GM21737 (cell line): ENCODE data around the gene CD47.

Source experiments
- ATAC-seq: cut with Tn5 transposase; IDR thresholded peaks from one replicate; pipeline ENCODE4 v1.9.1; 2021; ENCODE audit warnings: mild to moderate bottlenecking, moderate library complexity; ENCODE audit not compliant: unreplicated experiment

Gene CD47

DNA sequence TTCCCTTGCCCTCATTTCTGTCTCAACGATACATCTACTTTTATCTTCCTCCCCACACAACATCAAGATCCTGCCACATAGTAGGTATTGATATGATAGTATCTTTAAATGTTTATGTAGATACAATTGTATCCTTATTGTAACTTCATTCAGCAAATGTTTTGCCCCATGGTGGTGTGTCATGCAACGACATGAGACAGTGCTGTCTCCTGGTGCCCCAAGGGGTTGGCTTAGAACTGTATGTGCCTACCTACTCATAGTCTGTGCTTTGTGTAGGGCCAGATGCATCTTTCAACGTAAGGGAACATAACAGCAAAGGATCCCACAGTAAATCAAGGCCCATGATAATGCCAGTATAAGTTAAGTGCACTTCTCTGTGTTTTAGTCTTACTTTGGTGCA is 2.8 kb upstream of the CD47 start:
- no peak for ATAC-seq

DNA sequence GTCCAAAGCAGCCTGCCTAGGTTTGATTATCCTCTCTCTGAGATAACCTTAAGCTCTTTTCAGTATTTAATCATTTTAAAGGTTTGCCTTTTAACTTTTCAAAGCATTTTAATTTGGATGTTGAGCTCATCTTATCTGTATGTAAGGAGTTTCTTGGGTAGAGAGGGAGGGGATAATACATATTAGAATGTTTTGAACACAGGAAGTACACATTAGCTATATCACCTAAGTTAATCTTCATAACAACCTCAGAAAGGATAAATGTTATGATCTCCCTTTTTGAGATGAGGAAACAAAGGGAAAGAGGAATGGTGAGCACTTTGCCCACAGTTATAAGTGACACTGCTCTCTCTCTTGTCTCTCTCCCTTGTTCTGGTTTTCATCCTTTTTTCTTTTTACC is 2.2 kb upstream of the CD47 start:
- ATAC-seq: no peak

DNA sequence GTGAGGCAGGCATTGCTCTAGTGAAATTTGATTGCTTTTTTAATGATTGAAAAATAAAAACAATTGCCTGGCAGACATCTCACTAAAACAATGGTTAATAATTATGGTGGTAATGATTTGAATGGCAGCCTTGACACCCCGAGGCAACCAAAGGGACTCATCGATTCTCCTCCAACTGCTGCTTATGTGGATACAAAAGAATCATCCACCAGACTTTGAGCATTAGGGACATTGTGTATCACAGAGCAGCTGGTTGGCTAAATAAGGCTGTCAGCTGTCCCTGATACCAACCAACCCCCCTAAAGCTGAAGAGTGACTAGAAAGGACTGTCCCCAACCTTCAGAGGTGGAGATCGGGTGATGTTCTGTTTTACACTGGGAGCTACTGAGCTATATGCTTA is 1.7 kb upstream of the CD47 start:
- no peak for ATAC-seq

DNA sequence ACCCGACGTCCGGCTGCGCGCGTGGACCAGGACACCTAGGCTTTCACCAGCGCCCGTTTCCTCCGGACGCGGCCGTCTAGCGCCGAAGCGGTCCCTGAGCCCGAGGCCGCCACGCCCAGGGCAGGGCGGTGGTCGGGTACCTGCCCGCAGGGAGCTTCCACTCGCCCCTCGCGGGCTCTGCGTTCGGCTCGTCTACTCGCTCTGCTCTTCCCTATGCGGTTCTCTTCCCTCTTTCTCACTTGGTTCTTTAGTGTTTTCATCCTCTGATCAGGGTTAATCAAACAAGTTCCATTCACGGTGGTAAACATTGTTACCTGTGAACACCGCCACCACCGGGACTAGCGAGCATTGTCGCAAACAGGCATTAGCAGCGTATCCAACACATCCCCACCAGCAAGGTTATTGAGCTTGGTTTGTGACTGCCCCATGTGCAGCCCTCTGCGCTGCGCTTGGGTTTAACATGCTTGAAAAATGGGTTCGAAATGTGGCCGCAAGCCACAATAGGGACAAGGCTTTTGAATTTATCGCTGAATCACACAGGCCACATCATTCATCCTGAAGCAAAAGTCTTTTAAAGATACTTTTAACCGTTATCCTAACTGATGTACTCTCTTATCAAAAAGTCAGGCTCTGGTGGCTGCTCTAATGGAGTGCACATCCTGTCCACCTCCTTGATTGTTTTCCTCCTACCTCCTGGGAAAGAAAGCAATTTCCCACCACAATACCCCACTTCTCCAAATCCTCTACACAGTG is 843 bp upstream of the CD47 start:
- no peak for ATAC-seq

DNA sequence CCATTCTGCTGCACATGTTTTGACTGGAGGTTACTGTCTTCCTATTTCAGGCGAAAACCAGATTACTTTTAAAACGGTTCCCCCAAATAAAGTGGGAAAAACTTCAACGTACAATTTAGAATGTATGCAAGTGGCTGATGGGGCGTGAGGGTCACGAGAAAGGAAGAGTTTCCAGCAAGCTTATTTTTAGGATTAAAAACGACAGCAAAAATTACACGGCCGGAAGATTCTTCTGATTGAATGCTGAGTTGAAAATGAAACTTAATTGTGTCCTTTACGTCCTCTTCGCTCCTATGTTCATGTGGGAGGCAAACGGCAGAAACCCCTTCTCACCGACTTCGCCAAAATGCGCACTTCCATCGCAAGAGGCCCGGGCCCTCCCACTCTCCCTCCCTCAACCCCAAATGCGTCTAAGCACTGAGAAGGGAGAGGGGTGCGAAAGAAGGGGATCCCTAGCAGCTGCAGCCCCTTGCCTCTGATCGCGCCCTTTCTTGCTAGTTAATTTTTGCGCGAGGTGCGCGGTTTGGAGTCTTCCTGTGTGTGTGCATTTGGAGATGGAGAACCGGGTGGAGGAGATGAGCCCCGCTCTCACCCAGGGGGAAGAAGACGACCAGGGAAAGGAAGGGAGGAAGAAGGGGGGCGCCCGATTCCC is 656 bp downstream of the CD47 start:
- peak; percentile 14 for ATAC-seq

DNA sequence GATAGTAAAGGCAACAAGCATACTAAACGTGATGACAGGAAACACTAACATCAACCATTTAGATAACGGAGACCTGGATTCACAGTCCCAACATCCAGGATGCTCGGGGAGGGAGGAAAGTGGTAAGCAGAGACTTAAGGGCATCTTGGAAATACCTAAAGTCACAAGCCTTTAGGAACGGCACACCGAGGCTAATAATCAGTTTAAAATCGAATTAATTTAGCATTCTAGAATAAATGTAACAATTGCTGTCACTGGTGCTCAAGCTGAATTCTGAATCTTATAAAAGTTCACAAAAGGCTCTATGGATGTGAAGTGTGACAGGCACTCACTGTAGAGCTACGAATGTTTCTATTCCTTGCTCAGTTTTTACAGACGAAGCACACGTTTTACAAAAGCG is 1.3 kb downstream of the CD47 start:
- no peak for ATAC-seq

DNA sequence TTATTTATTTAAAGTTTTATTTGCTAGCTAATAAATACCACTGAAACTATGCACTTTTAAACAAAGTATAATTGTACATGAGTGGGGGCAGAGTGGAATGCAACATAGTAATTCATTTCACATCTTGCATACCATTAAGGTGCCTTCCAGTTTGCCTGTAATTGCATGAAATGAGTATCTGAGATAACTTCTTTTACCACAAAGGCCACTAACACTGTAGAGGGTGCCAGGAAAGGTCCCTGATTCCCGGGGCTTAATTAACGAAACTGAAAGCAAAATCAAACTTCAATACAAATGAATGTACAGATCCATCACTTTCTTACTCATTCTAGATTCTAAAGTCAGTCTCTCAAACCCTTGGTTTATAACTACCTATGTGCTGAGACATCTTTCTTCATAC is 2.1 kb downstream of the CD47 start:
- ATAC-seq: peak; percentile 31

DNA sequence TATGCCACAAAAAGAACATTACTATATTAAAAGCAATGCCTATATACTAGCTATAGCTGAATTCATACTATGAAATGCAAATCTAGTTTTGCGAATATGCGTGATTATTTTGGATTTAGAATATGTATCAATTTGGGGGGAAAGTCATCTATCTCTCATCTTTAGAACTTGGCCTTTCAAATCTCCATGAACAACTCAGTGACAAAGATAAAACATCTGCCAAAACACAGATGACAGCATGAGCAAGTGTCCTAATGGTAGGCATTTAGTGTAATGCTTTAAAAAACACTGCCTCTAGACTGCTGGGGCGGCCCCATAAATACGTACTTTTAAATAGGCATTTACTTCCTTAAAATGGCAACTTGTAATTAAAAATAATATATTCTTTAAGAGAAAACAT is 2.7 kb downstream of the CD47 start:
- no peak for ATAC-seq

DNA sequence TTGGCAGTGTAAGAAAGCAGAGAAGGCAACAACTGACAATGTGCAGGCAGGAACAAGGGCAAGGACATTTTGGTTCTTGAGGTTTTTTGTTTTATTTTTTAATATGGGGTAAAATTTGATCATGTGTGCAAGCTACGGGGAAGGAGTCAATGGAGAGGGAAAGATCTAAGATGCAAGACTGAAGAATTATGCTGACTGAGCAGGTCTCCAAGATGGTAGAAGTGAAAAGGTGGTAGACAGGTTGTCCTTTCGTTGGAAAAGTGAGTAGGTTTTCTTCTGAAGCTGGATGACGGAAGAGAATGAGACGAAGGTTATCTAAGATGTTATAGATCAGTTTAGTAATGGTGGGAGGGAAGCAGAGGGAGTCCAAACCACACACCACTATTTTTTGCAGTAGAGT is 4.2 kb downstream of the CD47 start:
- ATAC-seq: no peak

DNA sequence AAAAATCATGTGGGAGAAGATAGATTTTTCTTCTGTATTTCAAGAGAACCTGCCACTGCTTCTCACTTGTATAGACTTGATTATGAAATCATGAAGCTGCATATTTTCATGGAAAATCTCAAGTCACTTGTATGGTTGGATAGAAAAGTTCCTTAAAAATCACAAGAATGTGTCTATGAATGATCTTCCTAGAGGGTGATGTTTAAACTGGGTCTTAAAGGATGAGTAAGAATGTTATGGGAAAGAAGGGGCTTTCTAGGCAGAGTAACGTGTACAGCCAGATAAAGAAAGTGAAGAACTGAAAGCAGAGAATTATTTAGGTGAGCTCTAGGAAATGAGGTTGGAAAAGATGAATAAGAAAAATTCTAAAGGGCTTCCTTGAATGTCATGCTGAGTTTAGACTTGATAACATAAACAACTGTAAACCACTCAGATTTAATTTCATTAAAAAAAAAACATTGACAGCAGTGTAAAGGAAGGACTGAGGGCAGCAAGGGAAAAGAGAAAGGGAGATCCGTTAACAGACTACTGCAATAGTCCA is 5.0 kb downstream of the CD47 start:
- no peak for ATAC-seq

DNA sequence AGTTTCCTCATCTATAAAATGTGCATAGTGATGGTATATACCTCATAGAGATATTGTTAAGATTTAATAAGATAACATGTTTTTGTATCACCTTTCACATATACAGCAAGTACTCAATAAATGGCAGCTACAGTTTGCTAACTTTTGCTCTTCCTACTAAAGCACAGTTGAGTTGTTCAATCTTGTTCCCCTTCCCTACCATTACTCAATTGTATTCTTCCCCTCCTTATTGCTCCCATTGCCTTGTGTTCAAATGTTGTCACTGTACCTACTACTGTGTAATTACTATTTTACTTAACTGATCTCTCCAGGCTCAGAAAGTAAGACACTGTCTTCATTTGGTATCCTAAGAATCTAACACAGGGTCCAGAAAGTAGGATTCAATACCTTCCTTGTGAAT is 5.5 kb downstream of the CD47 start:
- ATAC-seq: no peak

DNA sequence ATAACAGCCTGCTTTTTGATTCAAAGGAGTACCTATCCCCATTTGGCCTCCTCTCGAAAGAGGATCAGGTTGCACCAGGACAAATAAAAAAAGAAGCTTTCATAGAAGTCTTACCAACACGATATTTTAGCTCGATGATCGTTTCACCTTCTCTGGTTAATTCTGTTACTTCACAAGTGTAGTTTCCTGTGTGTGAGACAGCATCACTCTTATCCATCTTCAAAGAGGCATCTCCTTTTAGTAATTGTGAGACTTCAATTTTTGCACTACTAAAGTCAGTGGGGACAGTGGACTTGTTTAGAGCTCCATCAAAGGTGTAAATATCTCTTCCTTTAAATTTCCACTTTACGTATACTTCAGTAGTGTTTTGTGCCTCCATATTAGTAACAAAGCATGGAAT is 11.0 kb downstream of the CD47 start:
- no peak for ATAC-seq

DNA sequence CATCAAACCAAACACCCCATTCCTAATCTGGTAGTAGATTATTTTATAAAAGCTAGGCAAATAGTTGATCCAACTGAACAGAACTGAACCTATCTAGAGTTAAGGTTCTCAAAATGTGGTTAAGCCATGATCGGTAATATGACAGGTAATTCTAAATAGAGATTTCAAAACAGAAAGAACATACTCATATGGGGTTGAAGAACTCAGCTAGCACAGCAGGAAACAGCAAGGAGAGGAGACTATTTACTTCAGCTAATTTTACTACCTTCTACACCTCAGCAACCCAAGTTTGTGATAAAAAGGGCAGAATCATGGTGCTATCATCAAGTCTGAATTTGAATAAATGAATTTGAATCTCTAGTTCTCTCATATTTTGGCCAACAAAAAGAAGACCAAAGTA is 11.8 kb downstream of the CD47 start:
- no peak for ATAC-seq

DNA sequence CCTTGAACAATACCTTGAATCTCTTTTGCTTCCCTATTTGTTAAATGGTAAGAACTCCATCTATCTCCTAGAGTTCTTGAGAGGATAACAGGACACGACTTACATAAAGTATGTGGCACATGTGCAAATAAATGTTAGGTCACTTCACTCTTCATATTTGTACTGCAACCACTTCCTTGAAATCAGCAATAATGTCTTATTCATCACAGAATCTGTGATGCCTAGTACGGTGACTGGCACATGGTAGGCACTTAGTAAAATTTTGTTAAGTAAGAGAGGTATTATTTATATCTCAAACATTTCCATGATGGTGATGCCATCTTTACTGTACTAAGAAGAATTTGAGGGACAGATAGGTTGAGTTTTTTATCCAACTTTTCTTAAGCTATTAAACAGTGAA is 14.3 kb downstream of the CD47 start:
- ATAC-seq: no peak

DNA sequence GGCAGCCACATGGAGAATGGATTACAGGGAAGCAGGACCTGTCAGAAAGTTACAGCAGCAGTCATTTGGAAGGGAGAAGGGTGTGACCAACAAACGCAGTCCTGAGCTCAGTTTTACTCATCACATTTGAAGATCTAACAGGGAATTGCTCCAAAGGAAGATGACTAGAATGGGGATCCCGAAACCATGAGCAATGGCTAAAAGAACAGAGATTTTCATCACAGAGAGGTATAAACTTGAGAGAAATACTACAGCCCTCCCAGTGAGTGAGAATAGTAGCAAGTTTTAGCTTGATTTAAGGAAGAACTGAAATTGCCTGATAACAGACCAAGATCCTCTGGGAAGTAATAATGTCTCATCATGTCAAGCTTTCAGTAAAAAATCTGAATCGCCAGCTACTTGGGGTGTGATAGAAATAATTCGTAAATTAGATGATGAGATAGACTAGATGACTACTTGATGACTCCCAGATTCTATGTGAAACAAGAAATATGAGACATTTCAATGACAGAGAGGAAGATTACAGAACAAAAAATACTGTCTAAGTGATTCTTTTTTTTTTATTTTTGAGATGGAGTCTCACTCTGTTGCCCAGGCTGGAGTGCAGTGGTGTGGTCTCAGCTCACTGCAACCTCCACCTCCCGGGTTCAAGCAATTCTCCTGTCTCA is 16.9 kb downstream of the CD47 start:
- ATAC-seq: no peak

DNA sequence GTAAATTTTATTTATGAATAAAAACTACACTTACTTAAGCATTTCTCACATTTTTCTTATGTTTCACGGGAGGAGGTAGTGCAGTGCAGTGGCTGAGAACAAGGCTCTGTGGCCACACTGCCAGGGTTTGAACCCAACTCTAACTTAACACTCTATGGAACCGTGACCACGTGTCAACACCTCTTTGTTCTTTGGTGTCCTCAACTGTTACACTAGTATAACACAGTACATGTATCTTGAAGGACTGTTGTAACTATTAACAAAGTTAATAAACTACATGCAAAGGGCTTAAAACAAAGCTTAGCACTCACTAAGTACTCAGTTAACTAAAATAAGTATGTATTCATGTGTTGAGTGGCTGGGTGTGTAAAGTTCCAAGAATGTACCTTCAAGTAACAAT is 19.5 kb downstream of the CD47 start:
- no peak for ATAC-seq

DNA sequence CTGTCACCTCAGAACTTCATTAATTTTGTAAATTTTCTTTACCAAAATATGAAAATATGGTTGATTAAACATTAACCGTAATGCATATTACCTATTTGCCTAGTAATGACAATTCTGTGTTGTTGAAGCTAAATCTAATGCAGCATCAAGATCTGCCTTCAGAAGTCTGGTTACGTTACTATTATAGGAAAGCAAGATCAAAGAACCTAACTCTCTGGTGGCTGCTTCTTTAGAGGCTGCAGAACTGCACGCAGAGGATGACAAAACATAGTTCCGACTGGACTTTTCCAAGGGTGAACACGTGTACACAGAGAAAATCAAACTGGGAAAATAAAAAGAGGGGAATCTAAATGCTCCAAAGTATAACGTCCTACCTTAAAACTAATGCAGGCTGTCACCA is 20.5 kb downstream of the CD47 start:
- ATAC-seq: no peak

DNA sequence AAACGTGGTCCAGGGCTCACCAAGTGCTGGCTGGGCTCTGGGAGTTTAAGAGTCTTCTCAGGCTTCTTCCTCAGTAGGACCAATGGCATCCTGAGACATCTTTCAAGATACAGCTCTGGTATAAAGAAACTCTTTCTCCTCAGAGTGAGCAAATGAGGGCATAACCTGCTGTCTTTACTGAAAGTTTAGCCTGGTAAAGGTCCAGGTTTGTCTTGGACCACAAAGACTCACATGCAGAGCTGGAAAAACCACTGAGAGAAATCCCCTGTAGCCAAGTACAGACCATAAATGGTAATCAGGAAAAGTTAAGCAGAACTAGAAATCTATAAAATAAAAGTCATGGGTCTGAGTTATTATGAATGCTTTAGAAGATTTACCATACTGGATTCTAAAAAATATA is 23.1 kb downstream of the CD47 start:
- no peak for ATAC-seq

DNA sequence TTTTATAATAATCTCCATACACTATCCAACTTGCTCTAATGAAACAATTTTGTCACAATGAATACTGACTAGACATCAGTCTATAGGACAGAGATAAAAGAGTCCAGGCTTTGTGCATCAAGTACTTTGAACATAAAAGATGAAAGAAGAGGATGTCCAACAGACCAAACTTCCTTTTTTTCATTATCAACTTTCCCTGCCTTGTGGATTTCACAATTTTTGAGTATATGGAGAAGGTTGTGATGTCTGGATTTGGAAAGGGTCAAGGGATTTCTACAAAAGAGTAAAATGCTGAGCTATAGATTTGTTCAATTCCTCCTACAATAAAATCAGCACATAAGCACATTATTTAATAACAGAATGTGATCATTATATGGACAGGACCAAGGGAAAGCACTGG is 25.7 kb downstream of the CD47 start:
- ATAC-seq: no peak

DNA sequence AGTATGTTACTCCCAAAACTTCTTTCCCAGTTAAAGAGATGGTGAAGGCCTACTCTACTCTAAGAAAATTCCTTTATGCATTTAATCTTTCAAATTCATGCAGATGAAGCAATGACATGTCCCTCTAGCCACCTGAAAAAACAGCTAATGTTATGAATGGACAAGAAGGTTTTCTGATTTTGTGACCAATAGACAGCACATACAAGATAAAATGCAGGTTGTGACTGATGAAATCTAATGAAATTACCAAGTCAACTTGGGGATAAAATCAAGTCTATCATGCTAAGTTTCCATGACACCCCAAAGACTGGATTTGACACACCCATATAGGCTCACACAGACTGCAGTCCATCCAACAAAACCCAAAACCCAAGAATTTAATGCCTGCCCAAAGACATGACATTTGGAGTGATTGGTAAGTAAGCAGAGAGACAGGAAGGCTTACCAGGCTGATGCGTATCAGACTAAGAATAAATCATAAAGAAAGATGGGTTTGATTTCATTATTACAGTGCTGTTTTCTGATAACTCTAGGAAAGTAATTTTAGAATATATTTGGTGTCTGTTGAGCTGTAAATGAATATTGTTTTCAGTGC is 26.4 kb downstream of the CD47 start:
- no peak for ATAC-seq

DNA sequence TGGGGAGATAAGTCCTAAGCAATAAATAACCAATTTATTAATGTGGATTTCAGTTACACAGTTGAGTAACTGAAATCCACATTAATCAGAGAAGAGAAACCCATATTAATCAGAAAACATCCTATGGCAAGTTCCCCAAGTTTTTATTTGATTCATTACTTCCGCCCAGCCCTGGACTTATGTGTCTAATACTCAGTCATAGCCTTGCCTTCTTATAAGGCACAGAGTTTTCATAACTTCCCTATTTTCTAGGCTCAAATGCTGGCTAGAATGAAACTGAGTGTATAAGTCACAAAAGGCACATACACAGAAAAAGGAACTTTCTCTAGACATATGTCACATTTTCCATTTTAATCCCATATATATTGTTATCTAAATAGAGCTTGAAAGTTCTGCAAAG is 28.8 kb downstream of the CD47 start:
- no peak for ATAC-seq

DNA sequence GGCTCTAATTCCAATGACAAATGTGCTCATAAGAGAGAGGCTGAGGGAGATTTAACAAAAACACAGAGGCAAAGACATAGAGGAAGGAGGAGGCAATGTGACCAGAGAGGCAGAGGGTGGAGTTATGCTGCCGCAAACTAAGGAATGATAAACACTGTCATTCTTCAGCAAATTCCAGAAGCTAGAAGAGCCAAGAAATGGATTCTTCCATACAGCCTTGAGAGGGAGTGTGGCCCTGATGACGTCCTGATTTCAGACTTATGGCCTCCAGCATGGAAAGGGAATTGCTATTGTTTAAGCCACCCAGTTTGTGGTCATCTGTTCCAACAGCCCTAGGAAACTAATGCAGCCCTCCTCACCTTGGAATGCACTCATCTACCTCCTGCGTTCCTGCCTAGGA is 30.5 kb downstream of the CD47 start:
- ATAC-seq: no peak
